ENCODE measurements around the gene LRP8.
A peak's percentile ranks its signal among the peaks of the same experiment; 100 is the strongest.

LRP8 gene

DNA sequence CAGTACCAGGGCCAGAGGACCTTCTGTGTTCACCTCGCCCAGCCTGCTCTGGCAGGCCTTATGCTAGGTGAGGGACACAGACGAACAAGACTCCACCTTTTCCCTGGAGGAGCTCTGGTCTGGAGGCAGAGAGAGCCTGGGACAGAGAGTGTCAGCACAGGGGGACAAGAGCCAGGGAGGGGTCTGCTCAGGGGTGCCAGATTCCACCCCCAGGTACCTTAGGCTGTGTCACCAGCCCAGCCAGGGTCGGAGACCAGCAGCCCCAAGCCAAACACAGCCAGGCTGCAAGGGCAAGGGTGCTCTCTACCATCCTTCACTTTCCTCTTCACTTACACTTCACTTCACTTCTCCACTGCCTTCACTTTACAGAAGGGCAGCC lies 4.3 kb upstream of the LRP8 start:
- Histone ChIP-seq H2AFZ (ENCODE audit: low read depth, low read length) (no peak overlapping the region), H3K9me3 (ENCODE audit: insufficient read depth, low read length) (no peaks in the 10 kb centered on the region), H3K27me3 (ENCODE audit: low read depth, low read length) (no peaks in the 10 kb centered on the region), H3K4me1 (ENCODE audit: low read length) (peaks cover 23% of the 10 kb centered on the region), H4K20me1 (ENCODE audit: insufficient read depth, low read length) (no peaks in the 10 kb centered on the region), H3K27ac (ENCODE audit: low read length) (no peak overlapping the region), H3K4me3 (ENCODE audit: low read length) (no peak overlapping the region), H3K79me2 (ENCODE audit: low read length) (peaks cover 21% of the 10 kb centered on the region), H3K36me3 (replicated peaks; ENCODE audit: low read depth, low read length) (peaks cover 15% of the 10 kb centered on the region), H3K9ac (ENCODE audit: low read length) (no peak overlapping the region), H3K4me2 (ENCODE audit: low read length) (no peak overlapping the region)
- TF ChIP-seq, protein P1, sequence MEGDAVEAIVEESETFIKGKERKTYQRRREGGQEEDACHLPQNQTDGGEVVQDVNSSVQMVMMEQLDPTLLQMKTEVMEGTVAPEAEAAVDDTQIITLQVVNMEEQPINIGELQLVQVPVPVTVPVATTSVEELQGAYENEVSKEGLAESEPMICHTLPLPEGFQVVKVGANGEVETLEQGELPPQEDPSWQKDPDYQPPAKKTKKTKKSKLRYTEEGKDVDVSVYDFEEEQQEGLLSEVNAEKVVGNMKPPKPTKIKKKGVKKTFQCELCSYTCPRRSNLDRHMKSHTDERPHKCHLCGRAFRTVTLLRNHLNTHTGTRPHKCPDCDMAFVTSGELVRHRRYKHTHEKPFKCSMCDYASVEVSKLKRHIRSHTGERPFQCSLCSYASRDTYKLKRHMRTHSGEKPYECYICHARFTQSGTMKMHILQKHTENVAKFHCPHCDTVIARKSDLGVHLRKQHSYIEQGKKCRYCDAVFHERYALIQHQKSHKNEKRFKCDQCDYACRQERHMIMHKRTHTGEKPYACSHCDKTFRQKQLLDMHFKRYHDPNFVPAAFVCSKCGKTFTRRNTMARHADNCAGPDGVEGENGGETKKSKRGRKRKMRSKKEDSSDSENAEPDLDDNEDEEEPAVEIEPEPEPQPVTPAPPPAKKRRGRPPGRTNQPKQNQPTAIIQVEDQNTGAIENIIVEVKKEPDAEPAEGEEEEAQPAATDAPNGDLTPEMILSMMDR (IDR thresholded peaks at IDR 0.05; ENCODE audit: low read depth, low read length) = no peak

DNA sequence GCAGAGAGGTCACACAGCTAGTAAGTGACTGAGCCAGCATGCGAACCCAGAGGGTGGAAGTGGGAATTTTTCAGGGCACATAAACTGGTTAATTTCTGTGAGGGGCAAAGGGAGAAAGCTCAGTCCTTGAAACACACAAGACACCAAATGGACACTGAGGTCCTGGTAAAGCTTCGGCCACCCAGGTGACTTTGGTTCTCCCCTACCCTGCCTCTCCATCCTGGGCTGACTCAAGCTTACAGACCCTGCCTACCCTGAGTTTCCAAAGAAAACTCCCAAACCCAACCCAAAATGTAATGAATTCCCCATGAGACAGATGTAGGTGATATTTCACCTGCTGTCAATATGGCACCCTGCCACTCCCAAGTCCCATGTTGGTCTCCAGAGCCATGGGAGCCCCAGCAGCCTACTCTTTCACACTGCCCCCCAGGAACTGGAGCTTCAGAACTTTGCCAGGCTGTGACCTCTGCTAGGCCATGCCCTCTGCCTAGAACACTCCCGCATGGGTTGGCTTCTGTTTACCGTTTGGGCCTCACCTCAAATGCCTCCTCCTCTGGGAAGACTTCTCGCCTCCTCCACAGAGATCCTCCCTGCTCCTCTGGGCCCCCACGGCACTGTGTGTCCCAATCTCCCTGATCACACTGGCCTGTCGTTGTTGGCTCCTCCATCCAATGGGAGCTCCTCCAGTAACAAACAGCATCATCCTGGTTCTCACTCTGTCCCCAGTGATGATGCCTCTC lies 3.7 kb upstream of the LRP8 start:
- peaks cover 23% of the 10 kb centered on the region for H3K4me1 ChIP-seq (ENCODE audit: low read length)
- no peaks in the 10 kb centered on the region for H3K9me3 ChIP-seq (ENCODE audit: insufficient read depth, low read length)
- H3K4me2 ChIP-seq (ENCODE audit: low read length) = no peak overlapping the region
- H3K27ac ChIP-seq (ENCODE audit: low read length) = no peak overlapping the region
- TF ChIP-seq, protein P1 (IDR thresholded peaks at IDR 0.05; ENCODE audit: low read depth, low read length) = no peak
- no peak for TF ChIP-seq EZH2phosphoT487 (IDR thresholded peaks at IDR 0.05; ENCODE audit: low read depth)
- no peaks in the 10 kb centered on the region for H3K27me3 ChIP-seq (ENCODE audit: low read depth, low read length)
- peaks cover 27% of the 10 kb centered on the region for H3K79me2 ChIP-seq (ENCODE audit: low read length)
- no peak overlapping the region for H3K9ac ChIP-seq (ENCODE audit: low read length)
- no peaks in the 10 kb centered on the region for H4K20me1 ChIP-seq (ENCODE audit: insufficient read depth, low read length)
- no peak overlapping the region for H2AFZ ChIP-seq (ENCODE audit: low read depth, low read length)
- H3K36me3 ChIP-seq (replicated peaks; ENCODE audit: low read depth, low read length) = peaks cover 14% of the 10 kb centered on the region
- no peak overlapping the region for H3K4me3 ChIP-seq (ENCODE audit: low read length)

DNA sequence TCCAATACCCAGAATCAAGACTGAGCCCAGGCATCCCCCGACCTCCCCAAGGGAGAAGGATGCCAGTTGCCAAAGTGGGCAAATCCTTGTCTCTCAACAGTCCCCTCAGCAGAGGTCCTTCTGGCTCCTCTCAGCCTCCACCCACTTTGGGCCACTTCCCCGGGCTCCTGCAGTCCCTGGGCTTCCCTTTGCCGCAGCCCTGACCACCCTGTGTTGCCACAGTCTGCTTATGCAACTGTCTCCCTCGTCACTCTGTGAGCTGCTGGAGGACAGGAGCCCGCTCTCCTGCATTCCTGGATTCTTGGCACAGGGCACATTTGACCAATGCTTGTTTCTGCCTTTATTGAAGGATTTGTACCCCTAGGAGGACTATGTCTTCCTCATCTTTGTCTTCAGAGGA lies 2.9 kb upstream of the LRP8 start:
- Histone ChIP-seq H3K79me2 (ENCODE audit: low read length) (peaks cover 32% of the 10 kb centered on the region), H4K20me1 (ENCODE audit: insufficient read depth, low read length) (peaks cover under 1% of the 10 kb centered on the region; the same call in 1 of the 2 replicates), H3K36me3 (replicated peaks; ENCODE audit: low read depth, low read length) (peaks cover 7% of the 10 kb centered on the region), H3K27me3 (ENCODE audit: low read depth, low read length) (no peaks in the 10 kb centered on the region), H3K27ac (ENCODE audit: low read length) (no peak overlapping the region), H2AFZ (ENCODE audit: low read depth, low read length) (no peak overlapping the region), H3K4me2 (ENCODE audit: low read length) (no peak overlapping the region), H3K4me1 (ENCODE audit: low read length) (peaks cover 23% of the 10 kb centered on the region), H3K9ac (ENCODE audit: low read length) (no peak overlapping the region), H3K4me3 (ENCODE audit: low read length) (no peak overlapping the region), H3K9me3 (ENCODE audit: insufficient read depth, low read length) (no peaks in the 10 kb centered on the region)
- no peak for TF ChIP-seq EZH2phosphoT487 (IDR thresholded peaks at IDR 0.05; ENCODE audit: low read depth)
- TF ChIP-seq, protein P1 (IDR thresholded peaks at IDR 0.05; ENCODE audit: low read depth, low read length) = no peak

DNA sequence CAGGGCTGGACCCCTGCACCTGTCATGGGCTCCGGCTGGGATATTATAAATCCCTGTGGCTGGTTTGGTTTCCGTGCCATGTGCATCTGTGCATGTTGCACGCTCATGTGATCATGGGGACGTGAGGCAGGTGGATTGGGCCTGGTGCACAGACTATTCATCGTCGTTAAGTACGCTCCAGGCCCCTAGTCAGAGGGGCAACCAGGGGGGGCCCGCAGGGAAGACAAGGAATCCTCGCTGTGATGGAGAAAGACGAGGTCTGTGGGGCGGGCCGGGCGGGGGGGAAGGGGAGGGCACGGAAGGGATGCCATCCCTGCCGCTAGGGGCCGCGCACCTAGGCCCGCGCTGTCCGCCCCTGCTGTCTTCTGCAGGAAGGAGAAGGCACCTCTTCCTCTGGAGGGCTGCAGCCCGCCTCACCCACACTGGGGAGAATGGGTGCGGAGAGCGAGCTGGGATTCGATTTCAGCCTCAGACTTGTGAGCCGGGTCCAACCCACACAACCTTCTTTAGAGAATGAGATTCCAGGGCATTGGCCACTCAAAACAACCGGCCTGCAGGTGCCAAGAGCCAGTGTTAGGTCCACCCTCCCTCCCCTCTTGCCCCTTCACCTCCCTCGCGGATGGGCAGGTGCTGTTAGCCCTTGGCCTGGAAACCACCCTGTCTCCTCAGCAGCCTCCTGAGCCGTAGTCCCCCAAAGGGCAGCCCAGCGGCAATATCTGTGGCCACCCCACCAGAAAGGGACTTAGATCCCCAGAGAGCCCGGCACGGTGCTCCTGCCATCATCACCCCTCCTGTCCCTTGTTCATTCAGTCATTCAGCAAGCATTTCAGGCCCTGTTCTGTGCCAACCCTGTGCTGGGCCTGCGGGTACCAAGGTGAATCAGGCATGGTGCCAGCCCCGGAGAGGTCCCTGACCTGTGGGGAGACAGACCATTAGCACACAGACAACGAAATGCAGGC lies 950 bp upstream of the LRP8 start:
- no peaks in the 10 kb centered on the region for H3K27me3 ChIP-seq (ENCODE audit: low read depth, low read length)
- H3K9ac ChIP-seq (ENCODE audit: low read length) = peak overlapping the region; percentile 83
- peak overlapping the region; percentile 80 for H3K4me2 ChIP-seq (ENCODE audit: low read length)
- no peak overlapping the region for H2AFZ ChIP-seq (ENCODE audit: low read depth, low read length)
- peaks cover 52% of the 10 kb centered on the region for H3K79me2 ChIP-seq (ENCODE audit: low read length)
- peak overlapping the region; percentile 93 for H3K4me3 ChIP-seq (ENCODE audit: low read length)
- TF ChIP-seq EZH2phosphoT487 (IDR thresholded peaks at IDR 0.05; ENCODE audit: low read depth) = no peak
- TF ChIP-seq, protein P1 (IDR thresholded peaks at IDR 0.05; ENCODE audit: low read depth, low read length) = no peak
- peaks cover 18% of the 10 kb centered on the region for H3K36me3 ChIP-seq (replicated peaks; ENCODE audit: low read depth, low read length)
- peak overlapping the region; percentile 67 for H3K27ac ChIP-seq (ENCODE audit: low read length)
- H4K20me1 ChIP-seq (ENCODE audit: insufficient read depth, low read length) = peaks cover 8% of the 10 kb centered on the region
- H3K4me1 ChIP-seq (ENCODE audit: low read length) = peaks cover 15% of the 10 kb centered on the region
- H3K9me3 ChIP-seq (ENCODE audit: insufficient read depth, low read length) = no peaks in the 10 kb centered on the region
